ENCODE measurements around the gene POR.
"Not testable (repeated sequence)": the region's sequence is repeated elsewhere in the genome, so short reads cannot be mapped to it uniquely, and the experiment has no call there.

The POR gene

DNA sequence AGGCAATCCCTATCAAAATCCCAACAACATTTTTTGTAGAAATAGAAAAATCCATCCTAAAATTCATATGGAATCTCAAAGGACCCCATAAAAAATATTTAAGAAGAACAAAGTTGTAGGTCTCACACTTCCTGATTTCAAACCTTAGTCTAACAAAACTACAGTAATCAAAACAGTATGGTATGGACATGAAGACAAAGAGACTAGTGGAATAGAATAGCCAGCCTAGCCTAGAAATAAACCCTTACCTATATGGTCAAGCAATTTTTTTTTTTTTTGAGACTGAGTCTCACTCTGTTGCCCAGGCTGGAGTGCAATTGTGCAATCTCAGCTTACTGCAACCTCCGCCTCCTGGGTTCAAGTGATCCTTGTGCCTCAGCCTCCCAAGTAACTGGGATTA is 83.1 kb downstream of the POR start:
- Histone ChIP-seq H3K27me3 (no peaks in the 10 kb centered on the region), H3K27ac (peak overlapping the region; percentile 97), H3K9me3 (no peaks in the 10 kb centered on the region), H3K4me3 (ENCODE audit: low read depth in 1 of 2, low read length in 1 of 2) (no peak overlapping the region), H3K36me3 (peaks cover 20% of the 10 kb centered on the region), H3K4me1 (ENCODE audit: control insufficient read depth in 1 of 2, insufficient read depth in 1 of 2, low read depth in 1 of 2, low read length in 1 of 2) (peaks cover 50 to 51% of the 10 kb centered on the region in 2 experiments)
- TF ChIP-seq, protein P1, sequence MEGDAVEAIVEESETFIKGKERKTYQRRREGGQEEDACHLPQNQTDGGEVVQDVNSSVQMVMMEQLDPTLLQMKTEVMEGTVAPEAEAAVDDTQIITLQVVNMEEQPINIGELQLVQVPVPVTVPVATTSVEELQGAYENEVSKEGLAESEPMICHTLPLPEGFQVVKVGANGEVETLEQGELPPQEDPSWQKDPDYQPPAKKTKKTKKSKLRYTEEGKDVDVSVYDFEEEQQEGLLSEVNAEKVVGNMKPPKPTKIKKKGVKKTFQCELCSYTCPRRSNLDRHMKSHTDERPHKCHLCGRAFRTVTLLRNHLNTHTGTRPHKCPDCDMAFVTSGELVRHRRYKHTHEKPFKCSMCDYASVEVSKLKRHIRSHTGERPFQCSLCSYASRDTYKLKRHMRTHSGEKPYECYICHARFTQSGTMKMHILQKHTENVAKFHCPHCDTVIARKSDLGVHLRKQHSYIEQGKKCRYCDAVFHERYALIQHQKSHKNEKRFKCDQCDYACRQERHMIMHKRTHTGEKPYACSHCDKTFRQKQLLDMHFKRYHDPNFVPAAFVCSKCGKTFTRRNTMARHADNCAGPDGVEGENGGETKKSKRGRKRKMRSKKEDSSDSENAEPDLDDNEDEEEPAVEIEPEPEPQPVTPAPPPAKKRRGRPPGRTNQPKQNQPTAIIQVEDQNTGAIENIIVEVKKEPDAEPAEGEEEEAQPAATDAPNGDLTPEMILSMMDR (IDR thresholded peaks at IDR 0.05) = no peak

DNA sequence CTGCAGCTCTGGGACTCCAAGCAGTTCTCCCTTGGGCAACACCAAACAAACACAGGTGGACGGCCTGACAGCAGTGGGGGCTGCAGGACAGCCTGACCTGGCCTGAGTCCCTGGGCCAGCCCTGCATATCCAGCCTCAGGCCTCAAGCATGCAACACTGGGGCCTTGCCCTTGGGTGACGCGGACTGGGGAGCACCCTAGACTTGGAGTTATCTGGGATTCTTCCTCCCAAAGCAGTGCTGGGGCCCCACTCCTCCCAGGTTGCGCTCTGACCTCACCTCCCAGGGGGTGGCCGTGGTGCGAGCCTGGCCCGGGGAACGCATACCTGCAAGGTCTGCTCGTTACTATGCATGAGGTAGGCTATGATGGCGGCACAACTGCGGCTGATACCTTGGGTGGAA is 85.6 kb downstream of the POR start:
- Histone ChIP-seq H3K9me3 (no peaks in the 10 kb centered on the region), H3K27ac (no peak overlapping the region), H3K4me1 (ENCODE audit: control insufficient read depth in 1 of 2, insufficient read depth in 1 of 2, low read depth in 1 of 2, low read length in 1 of 2) (peaks cover 29 to 33% of the 10 kb centered on the region in 2 experiments), H3K27me3 (no peaks in the 10 kb centered on the region), H3K4me3 (ENCODE audit: low read depth in 1 of 2, low read length in 1 of 2) (no peak overlapping the region), H3K36me3 (peaks cover 43% of the 10 kb centered on the region)
- TF ChIP-seq, protein P1 (IDR thresholded peaks at IDR 0.05) = no peak

DNA sequence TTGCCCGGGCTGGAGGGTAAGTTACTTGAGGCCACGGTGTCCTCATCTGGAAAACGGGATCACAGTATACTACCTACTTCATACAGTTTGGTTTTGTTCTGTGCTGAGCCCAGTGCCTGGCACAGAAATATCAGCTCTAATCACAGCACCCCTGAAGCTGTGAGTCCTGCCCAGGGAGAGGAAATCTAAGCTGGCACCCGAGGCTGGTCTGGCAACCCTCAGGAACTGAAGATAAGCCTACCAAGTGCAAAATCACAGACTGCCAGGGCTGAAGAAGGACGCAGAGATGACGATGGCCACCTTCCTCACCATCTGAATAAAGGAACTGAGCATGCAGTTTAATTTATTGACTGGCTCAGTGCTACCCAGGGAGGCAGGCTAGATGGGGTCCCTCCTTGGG is 87.2 kb downstream of the POR start:
- Histone ChIP-seq H3K36me3 (peaks cover 43% of the 10 kb centered on the region), H3K9me3 (no peaks in the 10 kb centered on the region), H3K4me3 (ENCODE audit: low read depth in 1 of 2, low read length in 1 of 2) (no peak overlapping the region), H3K27me3 (no peaks in the 10 kb centered on the region), H3K4me1 (ENCODE audit: control insufficient read depth in 1 of 2, insufficient read depth in 1 of 2, low read depth in 1 of 2, low read length in 1 of 2) (peaks cover 14 to 17% of the 10 kb centered on the region in 2 experiments), H3K27ac (peak overlapping the region; percentile 6)
- TF ChIP-seq, protein P1 (IDR thresholded peaks at IDR 0.05) = no peak

DNA sequence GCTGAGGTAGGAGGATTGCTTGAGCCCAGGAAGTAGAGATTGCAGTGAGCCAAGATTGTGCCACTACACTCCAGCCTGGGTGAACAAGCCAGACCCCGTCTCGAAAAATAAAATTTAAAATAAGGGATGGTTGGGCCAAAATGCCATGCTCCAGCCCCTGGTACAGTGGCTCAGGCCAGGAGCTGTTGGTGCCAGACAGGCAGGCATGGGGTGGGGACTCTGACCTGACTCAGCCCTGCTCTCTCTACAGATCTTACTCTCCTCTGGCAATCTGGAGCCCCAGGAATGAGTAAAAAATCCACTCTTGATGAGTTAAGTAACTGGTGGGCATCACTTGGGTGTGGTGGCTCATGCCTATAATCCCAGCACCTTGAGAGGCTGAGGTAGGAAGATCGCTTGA is 87.9 kb downstream of the POR start:
- H3K4me1 ChIP-seq (ENCODE audit: control insufficient read depth in 1 of 2, insufficient read depth in 1 of 2, low read depth in 1 of 2, low read length in 1 of 2) = peaks cover 7 to 10% of the 10 kb centered on the region in 2 experiments
- no peak overlapping the region for H3K27ac ChIP-seq
- TF ChIP-seq, protein P1 (IDR thresholded peaks at IDR 0.05) = no peak
- H3K36me3 ChIP-seq = peaks cover 43% of the 10 kb centered on the region
- no peak overlapping the region for H3K4me3 ChIP-seq (ENCODE audit: low read depth in 1 of 2, low read length in 1 of 2)
- no peaks in the 10 kb centered on the region for H3K9me3 ChIP-seq
- no peaks in the 10 kb centered on the region for H3K27me3 ChIP-seq

DNA sequence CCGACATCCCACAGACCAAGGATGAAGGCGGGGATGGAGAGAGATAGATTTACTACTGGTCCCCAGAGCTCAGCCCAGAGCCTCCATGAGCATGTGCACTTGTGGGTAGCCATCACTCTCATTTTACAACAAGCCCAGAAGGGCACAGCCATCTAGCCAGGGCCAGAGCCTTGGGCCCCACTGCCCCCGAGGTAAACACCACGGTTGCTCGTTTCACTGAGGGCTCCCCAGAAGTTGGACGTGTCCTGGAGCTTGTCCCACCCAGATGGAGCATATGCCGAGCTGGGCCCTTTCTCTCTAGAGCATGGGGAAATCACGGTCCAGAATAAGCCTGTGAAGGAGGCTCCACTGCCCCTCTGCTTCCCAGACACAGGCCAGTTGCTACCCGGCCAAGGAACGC is 88.4 kb downstream of the POR start:
- Histone ChIP-seq H3K4me1 (ENCODE audit: control insufficient read depth in 1 of 2, insufficient read depth in 1 of 2, low read depth in 1 of 2, low read length in 1 of 2) (peaks cover 2 to 6% of the 10 kb centered on the region in 2 experiments), H3K4me3 (ENCODE audit: low read depth in 1 of 2, low read length in 1 of 2) (no peak overlapping the region), H3K27ac (no peak overlapping the region), H3K27me3 (no peaks in the 10 kb centered on the region), H3K9me3 (no peaks in the 10 kb centered on the region), H3K36me3 (peaks cover 43% of the 10 kb centered on the region)
- TF ChIP-seq, protein P1 (IDR thresholded peaks at IDR 0.05) = no peak

DNA sequence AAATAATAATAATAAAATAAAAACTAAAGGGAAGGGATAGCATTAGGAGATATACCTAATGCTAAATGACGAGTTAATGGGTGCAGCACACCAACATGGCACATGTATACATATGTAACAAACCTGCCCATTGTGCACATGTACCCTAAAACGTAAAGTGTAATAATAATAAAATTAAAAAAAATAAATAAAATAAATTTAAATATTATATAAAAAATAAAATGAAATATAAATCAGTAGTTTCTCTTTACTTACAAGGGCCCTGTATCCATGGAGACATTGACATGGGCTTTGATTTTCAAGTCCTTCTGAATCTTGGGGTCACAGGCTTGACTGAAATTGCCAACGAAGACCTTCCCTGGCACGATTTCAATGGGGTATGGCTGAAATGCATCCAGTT is 90.0 kb downstream of the POR start:
- peaks cover 10 to 12% of the 10 kb centered on the region in 2 experiments for H3K4me1 ChIP-seq (ENCODE audit: control insufficient read depth in 1 of 2, insufficient read depth in 1 of 2, low read depth in 1 of 2, low read length in 1 of 2)
- H3K36me3 ChIP-seq = peaks cover 43% of the 10 kb centered on the region
- H3K27me3 ChIP-seq; H3K4me3 ChIP-seq (ENCODE audit: low read depth in 1 of 2, low read length in 1 of 2); H3K9me3 ChIP-seq; H3K27ac ChIP-seq: not testable (repeated sequence)
